ENCODE results near the gene KIR3DL1.
"Not testable (repeated sequence)": the region's sequence is repeated elsewhere in the genome, so short reads cannot be mapped to it uniquely, and the experiment has no call there.

DNA sequence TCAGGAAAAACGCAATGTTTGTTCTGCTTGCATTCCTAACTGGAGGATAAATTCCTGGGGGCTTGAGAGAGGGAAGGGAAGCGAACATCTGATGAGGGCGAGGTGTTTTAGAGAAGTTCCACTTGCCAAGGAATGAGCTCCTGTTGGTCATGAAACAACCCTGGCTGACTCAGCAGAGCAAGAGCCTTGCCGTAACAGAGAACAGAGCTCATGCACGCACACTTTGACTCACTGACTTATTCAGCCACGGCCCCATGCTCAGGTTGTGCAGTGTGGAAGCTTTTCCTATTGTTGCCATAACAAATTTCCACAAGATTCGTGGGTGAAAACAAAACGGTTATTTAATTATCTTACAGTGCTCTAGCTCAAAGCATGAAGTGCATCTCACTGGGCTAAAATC, 26.9 kb downstream of the KIR3DL1 start:
- TF ChIP-seq POLR2A (IDR thresholded peaks at IDR 0.05) = not testable (repeated sequence)
- TF ChIP-seq, protein P1, sequence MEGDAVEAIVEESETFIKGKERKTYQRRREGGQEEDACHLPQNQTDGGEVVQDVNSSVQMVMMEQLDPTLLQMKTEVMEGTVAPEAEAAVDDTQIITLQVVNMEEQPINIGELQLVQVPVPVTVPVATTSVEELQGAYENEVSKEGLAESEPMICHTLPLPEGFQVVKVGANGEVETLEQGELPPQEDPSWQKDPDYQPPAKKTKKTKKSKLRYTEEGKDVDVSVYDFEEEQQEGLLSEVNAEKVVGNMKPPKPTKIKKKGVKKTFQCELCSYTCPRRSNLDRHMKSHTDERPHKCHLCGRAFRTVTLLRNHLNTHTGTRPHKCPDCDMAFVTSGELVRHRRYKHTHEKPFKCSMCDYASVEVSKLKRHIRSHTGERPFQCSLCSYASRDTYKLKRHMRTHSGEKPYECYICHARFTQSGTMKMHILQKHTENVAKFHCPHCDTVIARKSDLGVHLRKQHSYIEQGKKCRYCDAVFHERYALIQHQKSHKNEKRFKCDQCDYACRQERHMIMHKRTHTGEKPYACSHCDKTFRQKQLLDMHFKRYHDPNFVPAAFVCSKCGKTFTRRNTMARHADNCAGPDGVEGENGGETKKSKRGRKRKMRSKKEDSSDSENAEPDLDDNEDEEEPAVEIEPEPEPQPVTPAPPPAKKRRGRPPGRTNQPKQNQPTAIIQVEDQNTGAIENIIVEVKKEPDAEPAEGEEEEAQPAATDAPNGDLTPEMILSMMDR (IDR thresholded peaks at IDR 0.05) = not testable (repeated sequence)
